Inflammatory macrophage (primary cell): ENCODE results near the gene GM2A.
"Not testable (repeated sequence)": the region's sequence is repeated elsewhere in the genome, so short reads cannot be mapped to it uniquely, and the experiment has no call there.

Experiments used
- DNase-seq, 2 donors: peaks; one replicate each; pipeline ENCODE4 v3.0.0-alpha.2; 2020 to 2022

Gene GM2A

GRCh38 chr5:151295138-151295537 lies 42.2 kb downstream of the GM2A start:
- no peak for DNase-seq

- peak in 1 of 2 donors; percentile 33 for DNase-seq
These were observed 42.9 kb downstream of the GM2A start for GRCh38 chr5:151295791-151296477.

GRCh38 chr5:151296478-151296830 lies 43.5 kb downstream of the GM2A start:
- no peak for DNase-seq

GRCh38 chr5:151296974-151297373 lies 44.0 kb downstream of the GM2A start:
- no peak for DNase-seq

- DNase-seq, result peak; percentile 75 to 82
These were observed 45.3 kb downstream of the GM2A start for GRCh38 chr5:151298063-151298855.

- no peak for DNase-seq
These were observed 50.7 kb downstream of the GM2A start, which contains the start of gene SLC36A3 for GRCh38 chr5:151303666-151304065. Gene SLC36A3, minus strand, starts transcription at chr5:151303766. Its CDS starts 412 bp downstream, at chr5:151303354.

GRCh38 chr5:151309266-151309665 lies 56.3 kb downstream of the GM2A start:
- DNase-seq, result not testable (repeated sequence)

- not testable (repeated sequence) for DNase-seq
These were observed 56.8 kb downstream of the GM2A start for GRCh38 chr5:151309821-151310220.

- no peak for DNase-seq
These were observed 57.9 kb downstream of the GM2A start for GRCh38 chr5:151310932-151311331.

- DNase-seq, result no peak
These were observed 59.9 kb downstream of the GM2A start for GRCh38 chr5:151312756-151313324.

- DNase-seq, result no peak
These were observed 60.4 kb downstream of the GM2A start for GRCh38 chr5:151313357-151313756.

GRCh38 chr5:151315998-151316597 lies 63.1 kb downstream of the GM2A start:
- DNase-seq, result peak; percentile 76 to 80

GRCh38 chr5:151317871-151318270 lies 64.9 kb downstream of the GM2A start:
- DNase-seq, result no peak

GRCh38 chr5:151318850-151319732 lies 66.1 kb downstream of the GM2A start:
- DNase-seq, result peak; percentile 23 to 27
